Loucy (cell line): ENCODE data around the gene GTF2F2.

Source experiments
- H2AFZ ChIP-seq: fragments of 200-600 bp; sonication (generic); 2 replicates; pipeline ENCODE4 v1.6.0; 2016; ENCODE audit warnings: antibody characterized with exemption, mild to moderate bottlenecking, low read length, moderate library complexity
- H3F3A ChIP-seq: fragments of 200-600 bp; 2 replicates; pipeline ENCODE4 v1.6.0; 2016; ENCODE audit warnings: antibody characterized with exemption, low read depth, mild to moderate bottlenecking
- H3K27me3 ChIP-seq: fragments of 200-600 bp; sonication (generic); 2 replicates; pipeline ENCODE4 v1.6.1; 2014; ENCODE audit warnings: low read length, mild to moderate bottlenecking; ENCODE audit not compliant: insufficient read depth, poor library complexity, severe bottlenecking
- H3K36me3 ChIP-seq: fragments of 200-600 bp; sonication (generic); 2 replicates; pipeline ENCODE4 v1.6.1; 2016; ENCODE audit warnings: low read length; ENCODE audit not compliant: insufficient read depth
- H3K4me1 ChIP-seq: fragments of 200-600 bp; sonication (generic); 2 replicates; pipeline ENCODE4 v1.5.1; 2014; ENCODE audit warnings: low read length, mild to moderate bottlenecking; ENCODE audit not compliant: insufficient read depth, poor library complexity, severe bottlenecking
- H3K4me2 ChIP-seq: fragments of 200-600 bp; sonication (generic); 2 replicates; pipeline ENCODE4 v1.6.0; 2014; ENCODE audit warnings: antibody characterized with exemption, low read length, low read depth, mild to moderate bottlenecking; ENCODE audit not compliant: poor library complexity, severe bottlenecking
- H3K4me3 ChIP-seq: fragments of 200-600 bp; sonication (generic); 2 replicates; pipeline ENCODE4 v1.5.1; 2014; ENCODE audit warnings: low read length, mild to moderate bottlenecking, mixed read lengths; ENCODE audit not compliant: poor library complexity, severe bottlenecking
- H3K79me2 ChIP-seq: fragments of 200-600 bp; sonication (generic); 2 replicates; pipeline ENCODE4 v1.6.1; 2014; ENCODE audit warnings: low read length; ENCODE audit not compliant: insufficient read depth
- H3K9ac ChIP-seq: fragments of 200-600 bp; sonication (generic); 2 replicates; pipeline ENCODE4 v1.6.0; 2014; ENCODE audit warnings: mild to moderate bottlenecking, low read depth, low read length, moderate library complexity; ENCODE audit not compliant: poor library complexity, severe bottlenecking
- H3K9me2 ChIP-seq: fragments of 200-600 bp; sonication (generic); replicated peaks from 2 replicates; pipeline ENCODE4 v1.6.1; 2016; ENCODE audit warnings: low read depth, low read length, mixed read lengths
- H3K9me3 ChIP-seq: fragments of 200-600 bp; sonication (generic); 2 replicates; pipeline ENCODE4 v1.6.1; 2014; ENCODE audit warnings: mild to moderate bottlenecking, antibody characterized with exemption, low read length, low read depth; ENCODE audit not compliant: insufficient read depth
- H4K20me1 ChIP-seq: fragments of 200-600 bp; sonication (generic); 2 replicates; pipeline ENCODE4 v1.6.0; 2014; ENCODE audit warnings: antibody characterized with exemption, low read length, mild to moderate bottlenecking; ENCODE audit not compliant: insufficient read depth, poor library complexity, severe bottlenecking
- EZH2phosphoT487 ChIP-seq: fragments of 200-600 bp; IDR thresholded peaks from 2 replicates; pipeline ENCODE4 v1.6.1; 2018; ENCODE audit warnings: antibody characterized with exemption, mild to moderate bottlenecking, moderate library complexity, borderline replicate concordance
- TF ChIP-seq, protein P1 (sequence below): fragments of 200-600 bp; sonication (generic); conservative IDR thresholded peaks from 2 replicates; pipeline ENCODE4 v1.5.1; 2014; ENCODE audit warnings: mild to moderate bottlenecking, antibody characterized with exemption, low read length

Gene GTF2F2

DNA sequence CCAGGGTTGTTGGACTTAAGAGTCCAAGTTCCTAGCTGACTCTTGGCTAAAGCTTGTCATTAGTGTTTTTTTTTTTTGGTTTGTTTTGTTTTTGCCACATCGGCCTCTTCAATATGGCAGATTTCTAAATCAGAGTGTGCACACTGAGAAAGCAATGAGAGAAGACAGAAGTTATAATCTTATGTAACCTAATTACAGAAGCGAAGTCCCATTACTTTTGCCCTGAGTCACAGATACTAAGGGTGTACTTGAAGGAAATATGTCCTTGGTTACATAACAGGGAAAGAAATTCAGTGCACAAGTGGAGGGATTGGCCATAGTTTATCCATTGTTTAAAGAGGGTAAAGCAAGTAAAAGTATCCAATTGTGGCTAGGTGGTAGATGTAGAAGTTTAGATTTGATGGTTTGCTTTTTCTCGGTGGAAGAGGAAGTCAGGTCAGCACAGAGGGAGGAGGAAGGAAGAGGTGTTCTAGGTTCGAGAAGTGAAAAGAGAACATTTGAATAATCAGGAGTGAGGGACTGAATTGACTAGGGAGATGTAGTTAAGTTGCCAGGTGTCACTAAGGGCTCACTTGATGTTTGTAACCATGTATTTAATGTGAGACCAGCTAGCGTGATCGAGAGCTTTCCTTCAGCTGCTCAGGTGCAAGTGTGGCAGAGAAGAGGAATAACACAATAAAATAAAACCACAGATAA is 12.2 kb downstream of the GTF2F2 start:
- no peaks in the 10 kb centered on the region for H3K27me3 ChIP-seq
- H3K9ac ChIP-seq, result no peak overlapping the region

DNA sequence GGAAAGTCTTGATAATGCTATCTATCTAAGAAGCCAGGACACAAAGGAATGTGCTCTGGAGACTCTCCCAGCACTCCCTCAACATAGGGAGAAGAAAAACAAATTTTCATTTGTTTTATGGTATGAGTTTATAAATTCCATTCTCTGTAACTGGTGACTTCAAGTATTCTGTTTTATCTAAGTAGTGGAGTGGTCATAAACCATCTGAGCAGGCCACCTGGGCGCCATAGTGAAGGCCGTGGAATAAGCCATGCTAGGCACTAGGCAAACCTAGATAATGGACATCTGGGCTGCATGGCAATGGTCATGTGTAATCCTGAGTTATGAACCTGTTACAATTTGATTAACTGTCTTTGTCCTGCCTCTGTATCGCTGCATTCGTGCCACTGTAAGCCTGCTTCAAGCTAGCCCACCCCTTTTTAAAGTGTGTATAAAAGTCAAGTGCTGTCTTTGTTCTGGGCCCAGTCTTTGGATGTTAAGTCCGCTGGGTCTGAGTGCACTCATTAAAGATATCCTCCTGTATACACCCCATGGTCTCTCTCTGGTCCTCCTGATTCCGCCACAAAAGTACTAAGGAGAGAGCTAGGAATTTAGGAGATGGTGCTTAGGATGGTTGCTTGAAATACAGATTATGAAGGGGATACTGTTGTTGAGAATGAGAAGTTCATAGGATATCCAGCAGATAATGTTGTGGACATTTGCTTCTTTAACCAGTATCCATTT is 13.2 kb downstream of the GTF2F2 start:
- H3K4me1 ChIP-seq, result no peaks in the 10 kb centered on the region
- H3K9me2 ChIP-seq, result no peaks in the 10 kb centered on the region
- H3K36me3 ChIP-seq, result peaks cover 17% of the 10 kb centered on the region; the same call in 1 of the 2 replicates
- H3K9ac ChIP-seq, result no peak overlapping the region
- H3K4me2 ChIP-seq, result no peak overlapping the region
- H3K9me3 ChIP-seq, result no peaks in the 10 kb centered on the region
- no peak overlapping the region for H2AFZ ChIP-seq
- H3F3A ChIP-seq, result no peaks in the 10 kb centered on the region
- no peak overlapping the region for H3K4me3 ChIP-seq
- peaks cover 13% of the 10 kb centered on the region for H4K20me1 ChIP-seq
- peaks cover 82% of the 10 kb centered on the region for H3K79me2 ChIP-seq
- TF ChIP-seq EZH2phosphoT487, result no peak
- TF ChIP-seq, protein P1, sequence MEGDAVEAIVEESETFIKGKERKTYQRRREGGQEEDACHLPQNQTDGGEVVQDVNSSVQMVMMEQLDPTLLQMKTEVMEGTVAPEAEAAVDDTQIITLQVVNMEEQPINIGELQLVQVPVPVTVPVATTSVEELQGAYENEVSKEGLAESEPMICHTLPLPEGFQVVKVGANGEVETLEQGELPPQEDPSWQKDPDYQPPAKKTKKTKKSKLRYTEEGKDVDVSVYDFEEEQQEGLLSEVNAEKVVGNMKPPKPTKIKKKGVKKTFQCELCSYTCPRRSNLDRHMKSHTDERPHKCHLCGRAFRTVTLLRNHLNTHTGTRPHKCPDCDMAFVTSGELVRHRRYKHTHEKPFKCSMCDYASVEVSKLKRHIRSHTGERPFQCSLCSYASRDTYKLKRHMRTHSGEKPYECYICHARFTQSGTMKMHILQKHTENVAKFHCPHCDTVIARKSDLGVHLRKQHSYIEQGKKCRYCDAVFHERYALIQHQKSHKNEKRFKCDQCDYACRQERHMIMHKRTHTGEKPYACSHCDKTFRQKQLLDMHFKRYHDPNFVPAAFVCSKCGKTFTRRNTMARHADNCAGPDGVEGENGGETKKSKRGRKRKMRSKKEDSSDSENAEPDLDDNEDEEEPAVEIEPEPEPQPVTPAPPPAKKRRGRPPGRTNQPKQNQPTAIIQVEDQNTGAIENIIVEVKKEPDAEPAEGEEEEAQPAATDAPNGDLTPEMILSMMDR, result no peak
- no peaks in the 10 kb centered on the region for H3K27me3 ChIP-seq

More for the DNA sequence above, 12.2 kb downstream of the GTF2F2 start:
- Histone ChIP-seq H3K9me2 (no peaks in the 10 kb centered on the region), H3K4me2 (no peak overlapping the region), H3K4me3 (no peak overlapping the region), H3K79me2 (peaks cover 83% of the 10 kb centered on the region), H3F3A (no peaks in the 10 kb centered on the region), H3K4me1 (no peaks in the 10 kb centered on the region), H3K9me3 (no peaks in the 10 kb centered on the region), H2AFZ (no peak overlapping the region), H3K36me3 (peaks cover 9% of the 10 kb centered on the region; the same call in 1 of the 2 replicates), H4K20me1 (peaks cover 13% of the 10 kb centered on the region)
- TF ChIP-seq, protein P1, result no peak
- TF ChIP-seq EZH2phosphoT487, result no peak

DNA sequence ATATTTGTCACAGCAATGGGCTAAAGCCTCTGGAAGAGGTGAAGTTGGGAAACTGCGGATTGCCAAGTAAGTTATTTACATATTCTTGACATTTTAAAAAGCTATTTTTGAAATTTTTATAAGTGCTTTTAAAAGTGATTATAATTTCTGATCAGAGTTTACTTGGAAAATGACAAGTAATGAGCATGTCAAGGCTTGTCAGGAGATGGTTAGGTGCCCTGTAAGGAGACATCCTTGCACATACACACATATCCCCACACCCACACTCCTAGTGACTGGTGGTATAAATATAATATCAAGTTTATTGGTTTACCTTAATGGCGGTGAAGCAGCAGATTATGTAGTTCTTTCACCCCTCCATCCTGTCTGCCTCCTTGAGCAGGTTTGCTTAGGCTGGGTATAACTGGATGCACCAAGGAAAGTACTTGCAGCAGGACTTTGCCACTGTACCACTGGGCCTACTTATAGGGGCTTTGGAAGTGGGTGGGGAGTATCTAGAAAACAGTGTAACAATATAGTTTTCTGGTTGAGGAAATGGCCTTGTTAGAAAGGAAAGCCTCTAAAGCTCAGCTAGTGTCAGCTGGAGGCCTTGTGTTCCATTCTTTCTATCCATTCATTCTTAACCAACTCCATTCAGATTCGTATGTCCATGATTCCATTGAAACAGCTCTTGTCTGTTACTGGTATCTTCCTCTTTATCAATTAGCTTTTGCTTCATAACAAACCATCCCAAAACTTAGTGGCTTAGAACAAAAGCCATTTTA is 16.6 kb downstream of the GTF2F2 start:
- Histone ChIP-seq H3K9ac (no peak overlapping the region), H4K20me1 (peaks cover 13% of the 10 kb centered on the region), H3K27me3 (no peaks in the 10 kb centered on the region), H3K4me3 (no peak overlapping the region), H3K4me2 (no peak overlapping the region), H3K36me3 (peaks cover 37% of the 10 kb centered on the region; the same call in 1 of the 2 replicates), H3F3A (no peaks in the 10 kb centered on the region), H3K79me2 (peaks cover 48% of the 10 kb centered on the region), H3K9me3 (no peaks in the 10 kb centered on the region), H3K9me2 (no peaks in the 10 kb centered on the region), H2AFZ (no peak overlapping the region), H3K4me1 (no peaks in the 10 kb centered on the region)
- no peak for TF ChIP-seq EZH2phosphoT487
- TF ChIP-seq, protein P1, result no peak
